Left lung (tissue), 10 donors: ENCODE results near the gene POLE3. TPM values are rescaled to one million over a fixed set of nuclear protein-coding genes. Genes with fewer than 3 reads are reported as not detected.
"Not testable (repeated sequence)": the region's sequence is repeated elsewhere in the genome, so short reads cannot be mapped to it uniquely, and the experiment has no call there.

ENCODE experiments used
- ATAC-seq: fragments of 200-7000 bp; cut with Tn5 transposase; one replicate; pipeline ENCODE4 v1.9.1; 2020; ENCODE audit warnings: moderate library complexity
- DNase-seq, 4 donors: peaks; one replicate each; pipeline ENCODE4 v3.0.0-alpha.2; 2013 to 2020
- H3K27ac ChIP-seq, 2 donors: fragments of 200-600 bp; sonication (generic) in 1 of 2; one replicate each; pipeline versions ENCODE4 v1.5.0 to v1.8.0; 2020 to 2021
- H3K27me3 ChIP-seq, 2 donors: fragments of 200-600 bp; sonication (generic) in 1 of 2; one replicate each; pipeline versions ENCODE4 v1.5.0 to v1.8.0; 2020 to 2021
- H3K36me3 ChIP-seq, 2 donors: fragments of 200-600 bp; sonication (generic) in 1 of 2; one replicate each; pipeline versions ENCODE4 v1.5.0 to v1.8.0; 2020 to 2021
- H3K4me1 ChIP-seq, 2 donors: fragments of 200-600 bp; one replicate each; pipeline ENCODE4 v1.8.0; 2021
- H3K4me3 ChIP-seq, 2 donors: fragments of 200-600 bp; sonication (generic) in 1 of 2; one replicate each; pipeline versions ENCODE4 v1.5.0 to v1.8.0; 2020 to 2021; ENCODE audit warnings: mild to moderate bottlenecking in 1 of 2
- H3K9me3 ChIP-seq, 2 donors: fragments of 200-600 bp; sonication (generic) in 1 of 2; one replicate each; pipeline versions ENCODE4 v1.5.0 to v1.8.0; 2020 to 2021
- intact Hi-C, 2 donors: fragments of 100-400 bp; cut with DNase I; formaldehyde crosslinking; loops; one replicate each; pipeline versions ENCODE4 v1.11.2 to v1.14.2; 2022
- polyA plus RNA-seq, 6 donors: library from polyadenylated mRNA; unstranded; fragments of 120-200 nt; gene quantifications; one replicate each; pipeline ENCODE4 v1.2.1, GENCODE V29; 2013; ENCODE audit not compliant: insufficient read length in 6 of 6
- total RNA-seq, 2 donors: library from RNA; stranded (reverse); fragmentation: NEBNext Ultra II Directional; extraction: Animal tissue kit (Norgen Biotek cat#: 25700); gene quantifications; one replicate each; pipeline ENCODE4 v1.2.1, GENCODE V29; 2021
- TF ChIP-seq, protein P1 (sequence below), 2 donors: fragments of 200-600 bp; sonication (generic) in 1 of 2; IDR thresholded peaks; one replicate each; pipeline versions ENCODE4 v1.5.0 to v1.8.0; 2021; ENCODE audit warnings: antibody characterized with exemption in 2 of 2
- donor health status: DM: no; HTN: yes; CAD: no.
- donor health status: DM: no; HTN: no; CAD: no.

The POLE3 gene
- total and polyA plus RNA-seq, 8 donors: 24.1 to 69.0 (median 64.5) TPM

DNA sequence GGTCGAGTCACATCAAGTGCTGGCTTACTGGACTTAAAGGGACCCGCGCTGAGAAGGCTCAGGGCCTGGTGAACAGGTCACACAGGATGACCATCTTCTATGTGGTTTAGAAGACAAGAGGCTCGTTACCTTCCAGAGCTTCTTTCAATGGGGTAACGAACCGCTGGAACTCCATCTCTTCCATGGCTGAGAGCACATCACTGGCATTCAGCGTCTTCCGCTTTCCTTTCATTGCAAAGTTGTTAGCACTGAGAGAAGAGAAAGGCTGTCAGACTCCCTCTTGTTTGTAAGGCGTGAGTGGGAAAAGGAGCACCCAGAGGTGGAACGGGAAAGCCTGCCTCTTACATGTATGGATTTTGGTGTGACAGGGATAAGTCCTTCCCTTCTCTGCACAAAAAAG lies 994 bp downstream of the POLE3 start:
- TF ChIP-seq, protein P1, sequence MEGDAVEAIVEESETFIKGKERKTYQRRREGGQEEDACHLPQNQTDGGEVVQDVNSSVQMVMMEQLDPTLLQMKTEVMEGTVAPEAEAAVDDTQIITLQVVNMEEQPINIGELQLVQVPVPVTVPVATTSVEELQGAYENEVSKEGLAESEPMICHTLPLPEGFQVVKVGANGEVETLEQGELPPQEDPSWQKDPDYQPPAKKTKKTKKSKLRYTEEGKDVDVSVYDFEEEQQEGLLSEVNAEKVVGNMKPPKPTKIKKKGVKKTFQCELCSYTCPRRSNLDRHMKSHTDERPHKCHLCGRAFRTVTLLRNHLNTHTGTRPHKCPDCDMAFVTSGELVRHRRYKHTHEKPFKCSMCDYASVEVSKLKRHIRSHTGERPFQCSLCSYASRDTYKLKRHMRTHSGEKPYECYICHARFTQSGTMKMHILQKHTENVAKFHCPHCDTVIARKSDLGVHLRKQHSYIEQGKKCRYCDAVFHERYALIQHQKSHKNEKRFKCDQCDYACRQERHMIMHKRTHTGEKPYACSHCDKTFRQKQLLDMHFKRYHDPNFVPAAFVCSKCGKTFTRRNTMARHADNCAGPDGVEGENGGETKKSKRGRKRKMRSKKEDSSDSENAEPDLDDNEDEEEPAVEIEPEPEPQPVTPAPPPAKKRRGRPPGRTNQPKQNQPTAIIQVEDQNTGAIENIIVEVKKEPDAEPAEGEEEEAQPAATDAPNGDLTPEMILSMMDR (IDR thresholded peaks at IDR 0.05): no peak
- H3K27ac ChIP-seq: peak overlapping the region; percentile 90 to 92
- H3K36me3 ChIP-seq: peaks cover 0 to 21% of the 10 kb centered on the region in 2 donors
- DNase-seq (no peak), ATAC-seq (no peak)
- H3K4me3 ChIP-seq: peak overlapping the region; percentile 84 to 92
- H3K4me1 ChIP-seq: peaks cover 10 to 39% of the 10 kb centered on the region in 2 donors
- intact Hi-C loops: no loop called here
- H3K9me3 ChIP-seq: no peaks in the 10 kb centered on the region
- no peaks in the 10 kb centered on the region for H3K27me3 ChIP-seq

DNA sequence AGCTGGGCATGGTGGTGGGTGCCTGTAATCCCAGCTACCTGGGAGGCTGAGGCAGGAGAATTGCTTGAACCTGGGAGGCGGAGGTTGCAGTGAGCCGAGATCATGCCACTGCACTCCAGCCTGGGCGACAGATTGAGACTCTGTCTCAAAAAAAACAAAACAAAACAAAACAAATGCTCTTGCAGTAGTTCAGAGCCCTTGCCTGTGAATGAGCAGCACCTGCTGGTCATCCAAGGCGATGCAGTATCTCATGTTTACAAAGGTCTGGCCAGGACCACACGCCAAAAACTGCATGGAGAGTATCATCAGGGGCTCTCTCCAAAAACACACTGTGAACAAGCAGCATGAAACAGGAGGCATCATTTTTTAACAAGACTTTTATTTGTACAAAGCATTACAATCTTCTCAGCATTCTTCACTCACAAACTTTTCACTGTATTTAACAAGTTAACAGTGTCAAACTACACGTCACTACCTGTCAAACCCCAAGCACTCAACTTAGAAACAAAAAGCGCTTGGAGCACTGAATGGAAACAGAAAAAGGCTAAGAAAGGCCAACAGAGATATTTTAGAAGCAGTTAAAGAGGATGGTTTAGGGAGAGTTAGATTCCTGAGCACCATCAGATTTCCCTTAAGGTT lies 3.5 kb downstream of the POLE3 start:
- Histone ChIP-seq H3K36me3 (peaks cover 0 to 21% of the 10 kb centered on the region in 2 donors), H3K27ac (peak overlapping the region in 1 of 2 donors; percentile 30), H3K4me1 (peaks cover 10 to 59% of the 10 kb centered on the region in 2 donors)
- H3K27me3 ChIP-seq, H3K9me3 ChIP-seq, H3K4me3 ChIP-seq, intact Hi-C loops: not testable (repeated sequence)
- ATAC-seq (peak; percentile 9), DNase-seq (peak in 3 of 4 donors; percentile 43 to 78 (median 54))
- TF ChIP-seq, protein P1 (IDR thresholded peaks at IDR 0.05): peak; percentile 61 to 62

DNA sequence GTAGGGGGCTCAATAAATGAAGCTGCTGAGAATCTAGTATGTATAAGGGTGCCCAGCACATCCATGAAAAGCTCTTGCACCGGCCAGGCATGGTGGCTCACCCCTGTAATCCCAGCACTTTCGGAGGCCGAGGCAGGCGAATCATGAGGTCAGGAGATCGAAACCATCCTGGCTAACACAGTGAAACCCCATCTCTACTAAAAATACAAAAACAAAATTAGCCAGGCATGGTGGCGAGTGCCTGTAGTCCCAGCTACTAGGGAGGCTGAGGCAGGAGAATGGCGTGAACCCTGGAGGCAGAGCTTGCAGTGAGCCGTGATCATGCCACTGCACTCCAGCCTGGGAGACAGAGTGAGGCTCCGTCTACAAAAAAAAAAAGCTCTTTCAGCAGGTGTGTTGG lies 4.1 kb downstream of the POLE3 start:
- peaks cover 0 to 21% of the 10 kb centered on the region in 2 donors for H3K36me3 ChIP-seq
- H3K4me3 ChIP-seq, H3K9me3 ChIP-seq, intact Hi-C loops, DNase-seq, H3K27me3 ChIP-seq, ATAC-seq: not testable (repeated sequence)
- H3K4me1 ChIP-seq: peaks cover 5 to 61% of the 10 kb centered on the region in 2 donors
- H3K27ac ChIP-seq: peak overlapping the region in 1 of 2 donors; percentile 30

GRCh38 chr9:113403646-113404045 lies 6.8 kb downstream of the POLE3 start:
- H3K27ac ChIP-seq: peak overlapping the region in 1 of 2 donors; percentile 73
- H3K4me3 ChIP-seq: no peak overlapping the region
- DNase-seq (no peak), ATAC-seq (no peak)
- no peaks in the 10 kb centered on the region for H3K27me3 ChIP-seq
- intact Hi-C loops: no loop called here
- H3K4me1 ChIP-seq: peaks cover 8 to 70% of the 10 kb centered on the region in 2 donors
- TF ChIP-seq, protein P1 (IDR thresholded peaks at IDR 0.05): no peak
- H3K36me3 ChIP-seq: peaks cover 0 to 15% of the 10 kb centered on the region in 2 donors
- no peaks in the 10 kb centered on the region for H3K9me3 ChIP-seq

DNA sequence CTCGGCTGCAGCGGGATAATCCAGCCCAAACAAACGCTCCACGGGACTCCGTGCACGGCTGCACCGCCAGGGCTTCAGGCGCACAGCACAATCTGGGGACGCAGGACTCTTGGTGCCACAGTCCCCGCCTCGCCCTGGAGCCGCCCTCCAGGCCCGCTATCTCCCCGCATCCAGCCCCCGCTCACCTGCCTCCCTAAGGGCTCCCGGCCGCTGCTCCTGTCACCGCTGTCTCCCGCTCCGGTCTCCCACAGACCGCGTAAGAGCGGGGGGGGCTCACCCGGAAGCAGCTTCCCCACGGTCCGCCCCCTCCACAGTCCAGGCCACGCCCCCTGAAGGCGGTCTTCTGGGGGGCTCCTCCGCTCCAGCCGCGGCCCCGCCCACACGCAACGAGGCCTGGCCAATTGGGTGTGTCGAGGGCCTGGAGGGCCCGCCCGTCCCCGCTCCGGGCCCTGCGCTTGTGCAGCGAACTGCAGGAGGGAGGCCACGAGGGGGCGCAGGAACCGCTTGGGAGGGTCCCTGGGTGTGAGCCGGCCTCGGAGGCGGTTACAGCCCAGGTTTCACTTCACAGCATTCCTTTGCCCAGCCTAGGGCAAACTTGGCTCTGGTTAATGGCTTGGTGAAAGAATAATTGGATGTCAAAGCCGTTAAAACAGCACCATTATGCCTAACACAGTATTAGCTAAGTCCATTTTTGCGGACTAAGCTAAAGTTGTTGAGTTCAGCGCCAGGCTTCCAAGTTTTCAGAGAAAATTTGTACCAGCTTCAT lies 9.3 kb downstream of the POLE3 start, which contains the start of gene ALAD:
Gene ALAD (minus strand): TSS at position 258 of the 766 bp plus-strand sequence. CDS start 7,725 bp downstream, outside the sequence.
- peak within 1 kb of the TSS; percentile 74 to 83 for H3K27ac ChIP-seq
- peaks cover 8 to 52% of the 10 kb centered on the region in 2 donors for H3K4me1 ChIP-seq
- H3K9me3 ChIP-seq: no peaks in the 10 kb centered on the region
- no peaks in the 10 kb centered on the region for H3K36me3 ChIP-seq
- TF ChIP-seq, protein P1 (IDR thresholded peaks at IDR 0.05): peak; percentile 91 to 100
- peak within 1 kb of the TSS; percentile 70 to 81 for H3K4me3 ChIP-seq
- DNase-seq (peak; percentile 98 to 100 (median 100)), ATAC-seq (peak; percentile 99)
- intact Hi-C loops: no loop called here
- H3K27me3 ChIP-seq: no peaks in the 10 kb centered on the region
